Measurements from ENCODE around the gene CPA3. TPM values are rescaled to one million over a fixed set of nuclear protein-coding genes. Genes with fewer than 3 reads are reported as not detected.

CPA3 gene
- total RNA-seq = 0.33 and 2.3 TPM in 2 replicates

DNA sequence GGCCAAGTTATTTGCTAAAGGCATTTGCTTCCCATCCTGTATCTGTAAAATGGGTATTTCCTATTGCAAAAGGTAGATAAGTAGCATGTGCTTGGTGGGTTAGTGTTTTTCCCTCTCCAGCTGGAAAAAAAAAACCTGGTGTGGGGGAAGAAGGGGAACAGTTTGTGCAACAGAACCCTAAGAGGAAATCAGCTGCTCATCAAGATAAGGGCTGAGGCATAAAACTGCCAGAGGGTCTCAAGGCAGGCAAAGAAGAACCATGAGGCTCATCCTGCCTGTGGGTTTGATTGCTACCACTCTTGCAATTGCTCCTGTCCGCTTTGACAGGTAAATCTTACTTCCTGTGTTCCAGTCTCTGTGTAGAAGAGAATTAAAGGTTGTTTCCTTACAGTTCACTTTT lies at the start of gene CPA3:
CPA3 (plus strand) TSS at position 248 of the 400 bp plus-strand sequence; CDS start at position 260, 12 bp downstream.

GRCh38 chr3:148827585-148827984 lies 37.5 kb upstream of the CPA3 start, which contains the start of gene CPB1:
TSS of gene CPB1 (plus strand) at chr3:148827811. CDS start at chr3:148827824, 13 bp downstream.

Other genes starting within 250 kb of the CPA3 start
- not detected in 2 replicates for gene AGTR1, start 167.4 kb upstream of the CPA3 start, total RNA-seq
- not detected in 2 replicates for gene CPB1, start 37.5 kb upstream of the CPA3 start, total RNA-seq
- gene GYG1, start 126.2 kb downstream of the CPA3 start, total RNA-seq = 39.4 and 46.0 TPM in 2 replicates
- 12.7 and 13.5 TPM in 2 replicates for gene HLTF, start 221.2 kb downstream of the CPA3 start, total RNA-seq